PFSK-1 (cell line): ENCODE data around the gene SLC24A4.

Source experiments
- FOXP2 ChIP-seq: optimal IDR thresholded peaks from 2 replicates; pipeline ENCODE3; 2011; ENCODE audit warnings: borderline replicate concordance, control low read depth, inconsistent platforms; ENCODE audit not compliant: insufficient read depth; ENCODE audit errors: extremely low read length, extremely low read depth
- POLR2AphosphoS5 ChIP-seq: IDR thresholded peaks from 2 replicates; pipeline ENCODE4 v1.6.1; 2012; ENCODE audit warnings: low read depth, mild to moderate bottlenecking, control low read depth, low read length, moderate library complexity
- SIN3A ChIP-seq: IDR thresholded peaks from 2 replicates; pipeline ENCODE4 v1.6.1; 2012; ENCODE audit warnings: mild to moderate bottlenecking, low read length, moderate library complexity, borderline replicate concordance; ENCODE audit not compliant: insufficient read depth
- TAF1 ChIP-seq: IDR thresholded peaks from 2 replicates; pipeline ENCODE4 v1.6.1; 2012; ENCODE audit warnings: low read length, control low read depth, borderline replicate concordance; ENCODE audit not compliant: insufficient read depth
- TF ChIP-seq, protein P1 (sequence below), 2 experiments: IDR thresholded peaks; 2 replicates each; pipeline versions ENCODE4 v1.6.1 to v1.8.0; 2011 to 2012; ENCODE audit warnings: low read depth in 2 of 2, low read length in 2 of 2, control low read depth in 1 of 2, inconsistent platforms in 1 of 2, mild to moderate bottlenecking in 1 of 2, moderate library complexity in 1 of 2; ENCODE audit not compliant: insufficient read depth in 1 of 2

SLC24A4 gene

DNA sequence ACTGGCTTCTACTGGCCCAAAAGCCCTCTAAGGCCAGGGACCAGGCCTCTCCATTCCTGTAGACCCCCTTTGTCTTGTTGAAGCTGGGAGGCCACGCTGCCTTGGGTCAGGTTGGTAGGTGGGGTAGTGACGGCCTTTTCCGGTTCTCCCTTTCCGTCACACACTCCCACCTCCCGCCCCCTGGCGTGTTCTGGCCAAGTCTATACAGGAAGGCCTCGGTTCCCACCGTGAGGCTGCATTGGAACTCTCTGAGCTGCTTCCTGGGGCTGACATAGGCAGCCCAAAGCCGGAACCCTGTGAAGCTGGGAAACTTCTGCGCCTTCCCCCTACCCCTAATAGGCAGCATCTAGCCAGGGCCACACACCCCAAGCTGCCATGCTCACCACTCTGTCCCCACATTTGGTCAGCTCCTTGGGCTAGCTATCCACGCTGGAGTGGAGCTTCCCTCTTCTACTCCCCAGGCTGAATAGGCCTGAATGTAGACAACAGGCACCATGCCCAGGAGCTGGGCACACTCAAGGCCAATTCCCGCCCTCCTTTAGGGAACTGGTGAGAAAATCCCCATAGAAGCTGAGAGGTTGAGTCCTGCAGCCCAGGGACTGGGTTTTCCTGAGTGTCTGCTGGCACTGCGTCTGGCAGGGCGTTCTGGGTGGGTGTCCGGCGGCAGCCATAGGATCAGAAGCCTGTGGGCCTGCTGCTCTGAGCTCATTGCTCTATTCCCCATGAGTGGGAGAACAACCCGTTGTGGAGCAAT lies 226.3 kb downstream of the SLC24A4 start:
- TF ChIP-seq POLR2AphosphoS5 (no peak), SIN3A (no peak), TAF1 (no peak), FOXP2 (no peak)
- TF ChIP-seq, protein P1, sequence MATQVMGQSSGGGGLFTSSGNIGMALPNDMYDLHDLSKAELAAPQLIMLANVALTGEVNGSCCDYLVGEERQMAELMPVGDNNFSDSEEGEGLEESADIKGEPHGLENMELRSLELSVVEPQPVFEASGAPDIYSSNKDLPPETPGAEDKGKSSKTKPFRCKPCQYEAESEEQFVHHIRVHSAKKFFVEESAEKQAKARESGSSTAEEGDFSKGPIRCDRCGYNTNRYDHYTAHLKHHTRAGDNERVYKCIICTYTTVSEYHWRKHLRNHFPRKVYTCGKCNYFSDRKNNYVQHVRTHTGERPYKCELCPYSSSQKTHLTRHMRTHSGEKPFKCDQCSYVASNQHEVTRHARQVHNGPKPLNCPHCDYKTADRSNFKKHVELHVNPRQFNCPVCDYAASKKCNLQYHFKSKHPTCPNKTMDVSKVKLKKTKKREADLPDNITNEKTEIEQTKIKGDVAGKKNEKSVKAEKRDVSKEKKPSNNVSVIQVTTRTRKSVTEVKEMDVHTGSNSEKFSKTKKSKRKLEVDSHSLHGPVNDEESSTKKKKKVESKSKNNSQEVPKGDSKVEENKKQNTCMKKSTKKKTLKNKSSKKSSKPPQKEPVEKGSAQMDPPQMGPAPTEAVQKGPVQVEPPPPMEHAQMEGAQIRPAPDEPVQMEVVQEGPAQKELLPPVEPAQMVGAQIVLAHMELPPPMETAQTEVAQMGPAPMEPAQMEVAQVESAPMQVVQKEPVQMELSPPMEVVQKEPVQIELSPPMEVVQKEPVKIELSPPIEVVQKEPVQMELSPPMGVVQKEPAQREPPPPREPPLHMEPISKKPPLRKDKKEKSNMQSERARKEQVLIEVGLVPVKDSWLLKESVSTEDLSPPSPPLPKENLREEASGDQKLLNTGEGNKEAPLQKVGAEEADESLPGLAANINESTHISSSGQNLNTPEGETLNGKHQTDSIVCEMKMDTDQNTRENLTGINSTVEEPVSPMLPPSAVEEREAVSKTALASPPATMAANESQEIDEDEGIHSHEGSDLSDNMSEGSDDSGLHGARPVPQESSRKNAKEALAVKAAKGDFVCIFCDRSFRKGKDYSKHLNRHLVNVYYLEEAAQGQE (IDR thresholded peaks at IDR 0.05; ENCODE audit: insufficient read depth in 1 of 2, low read depth in 2 of 2, low read length in 2 of 2): no peak

DNA sequence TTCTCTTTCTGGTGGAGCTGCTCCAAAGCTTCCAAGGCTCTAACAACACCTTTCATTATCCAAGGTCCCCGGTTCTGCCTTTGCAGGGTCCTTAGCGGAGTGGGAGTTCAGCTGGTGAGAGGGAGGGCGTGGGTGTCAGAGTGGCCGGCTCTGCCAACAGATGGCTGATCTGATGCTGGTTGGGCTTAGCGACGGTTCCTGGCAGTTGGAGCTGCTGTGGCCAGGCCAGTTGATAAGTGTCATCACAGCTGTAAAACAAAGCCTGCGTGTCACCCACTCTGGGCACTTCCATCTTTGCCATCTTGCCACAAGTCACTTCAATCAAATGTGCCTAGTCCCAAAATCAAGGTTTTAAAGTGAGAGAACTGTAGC lies 226.9 kb downstream of the SLC24A4 start:
- TF ChIP-seq TAF1 (no peak), SIN3A (no peak), POLR2AphosphoS5 (no peak), FOXP2 (no peak)
- TF ChIP-seq, protein P1 (IDR thresholded peaks at IDR 0.05; ENCODE audit: insufficient read depth in 1 of 2, low read depth in 2 of 2, low read length in 2 of 2): no peak
